Fibroblast of mammary gland (primary cell): ENCODE data around the gene DNAJC2.
A peak's percentile ranks its signal among the peaks of the same experiment; 100 is the strongest.
"Not testable (repeated sequence)": the region's sequence is repeated elsewhere in the genome, so short reads cannot be mapped to it uniquely, and the experiment has no call there.

Experiments
- DNase-seq: peaks from one replicate; pipeline ENCODE4 v3.0.0-alpha.2; 2010; ENCODE audit warnings: low read depth
- H3K4me3 ChIP-seq: 2 replicates; pipeline ENCODE4 v1.5.1; 2011; ENCODE audit warnings: low read depth, mild to moderate bottlenecking, low read length, moderate library complexity; ENCODE audit not compliant: control insufficient read depth
- TF ChIP-seq, protein P1 (sequence below): conservative IDR thresholded peaks from 2 replicates; pipeline ENCODE4 v1.5.1; 2011; ENCODE audit warnings: low read depth, low read length, inconsistent platforms; ENCODE audit not compliant: control insufficient read depth, insufficient read depth

The DNAJC2 gene

GRCh38 chr7:103293526-103293925 lies 51.0 kb downstream of the DNAJC2 start:
- no peak overlapping the region for H3K4me3 ChIP-seq
- DNase-seq: no peak
- TF ChIP-seq, protein P1, sequence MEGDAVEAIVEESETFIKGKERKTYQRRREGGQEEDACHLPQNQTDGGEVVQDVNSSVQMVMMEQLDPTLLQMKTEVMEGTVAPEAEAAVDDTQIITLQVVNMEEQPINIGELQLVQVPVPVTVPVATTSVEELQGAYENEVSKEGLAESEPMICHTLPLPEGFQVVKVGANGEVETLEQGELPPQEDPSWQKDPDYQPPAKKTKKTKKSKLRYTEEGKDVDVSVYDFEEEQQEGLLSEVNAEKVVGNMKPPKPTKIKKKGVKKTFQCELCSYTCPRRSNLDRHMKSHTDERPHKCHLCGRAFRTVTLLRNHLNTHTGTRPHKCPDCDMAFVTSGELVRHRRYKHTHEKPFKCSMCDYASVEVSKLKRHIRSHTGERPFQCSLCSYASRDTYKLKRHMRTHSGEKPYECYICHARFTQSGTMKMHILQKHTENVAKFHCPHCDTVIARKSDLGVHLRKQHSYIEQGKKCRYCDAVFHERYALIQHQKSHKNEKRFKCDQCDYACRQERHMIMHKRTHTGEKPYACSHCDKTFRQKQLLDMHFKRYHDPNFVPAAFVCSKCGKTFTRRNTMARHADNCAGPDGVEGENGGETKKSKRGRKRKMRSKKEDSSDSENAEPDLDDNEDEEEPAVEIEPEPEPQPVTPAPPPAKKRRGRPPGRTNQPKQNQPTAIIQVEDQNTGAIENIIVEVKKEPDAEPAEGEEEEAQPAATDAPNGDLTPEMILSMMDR: no peak

DNA sequence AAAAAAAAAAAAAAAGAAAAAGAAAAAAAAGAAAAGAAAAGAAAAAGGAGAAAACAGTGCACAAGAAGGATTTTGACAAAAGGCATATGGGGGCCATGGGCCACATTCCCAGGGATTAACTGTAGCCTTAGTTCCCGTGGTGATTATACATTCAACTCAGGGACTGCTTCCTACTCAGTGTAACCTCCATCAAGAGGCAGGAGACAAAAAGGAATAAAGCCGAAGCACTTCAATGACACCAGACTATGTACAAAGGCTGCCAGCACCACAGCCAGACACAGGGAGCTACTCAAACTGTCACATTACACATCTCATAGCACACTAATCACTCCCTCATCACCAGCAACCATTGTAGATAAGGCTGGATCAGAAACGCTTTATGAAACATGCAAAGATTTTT lies 52.4 kb downstream of the DNAJC2 start:
- no peak for DNase-seq
- no peak overlapping the region for H3K4me3 ChIP-seq
- TF ChIP-seq, protein P1: no peak

GRCh38 chr7:103282802-103283427 lies 61.7 kb downstream of the DNAJC2 start:
- not testable (repeated sequence) for DNase-seq, H3K4me3 ChIP-seq

DNA sequence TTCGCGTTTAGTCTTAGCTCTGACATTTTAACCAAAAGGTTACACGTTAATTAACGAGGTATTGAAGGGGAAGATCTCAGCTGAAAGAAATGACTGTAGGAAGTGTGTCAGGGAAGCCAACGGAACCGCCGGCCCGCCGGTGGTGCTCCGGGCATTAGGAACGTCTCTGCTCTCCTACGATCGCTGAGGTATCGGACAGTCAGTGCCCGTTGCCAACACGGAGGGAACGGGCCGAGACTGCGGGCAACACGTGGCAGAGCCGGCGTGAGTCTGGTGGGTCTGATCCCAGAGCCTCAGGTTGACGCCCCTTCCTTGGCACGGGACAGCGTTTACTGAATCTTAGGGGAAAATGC lies 63.8 kb downstream of the DNAJC2 start:
- DNase-seq: not testable (repeated sequence)
- H3K4me3 ChIP-seq: peak overlapping the region; percentile 58

GRCh38 chr7:103279963-103280802 lies 64.4 kb downstream of the DNAJC2 start:
- peak overlapping the region; percentile 58 for H3K4me3 ChIP-seq
- peak; percentile 48 for DNase-seq

- not testable (repeated sequence) for DNase-seq
- peak overlapping the region; percentile 58 for H3K4me3 ChIP-seq
Measured at GRCh38 chr7:103279636-103279962, 65.0 kb downstream of the DNAJC2 start.

GRCh38 chr7:103278195-103278594 lies 66.4 kb downstream of the DNAJC2 start:
- H3K4me3 ChIP-seq: not testable (repeated sequence)

GRCh38 chr7:103274867-103275266 lies 69.7 kb downstream of the DNAJC2 start:
- not testable (repeated sequence) for H3K4me3 ChIP-seq, DNase-seq

More at GRCh38 chr7:103278195-103278594, 66.4 kb downstream of the DNAJC2 start:
- not testable (repeated sequence) for DNase-seq

GRCh38 chr7:103273374-103273773 lies 71.2 kb downstream of the DNAJC2 start:
- not testable (repeated sequence) for H3K4me3 ChIP-seq, DNase-seq

DNA sequence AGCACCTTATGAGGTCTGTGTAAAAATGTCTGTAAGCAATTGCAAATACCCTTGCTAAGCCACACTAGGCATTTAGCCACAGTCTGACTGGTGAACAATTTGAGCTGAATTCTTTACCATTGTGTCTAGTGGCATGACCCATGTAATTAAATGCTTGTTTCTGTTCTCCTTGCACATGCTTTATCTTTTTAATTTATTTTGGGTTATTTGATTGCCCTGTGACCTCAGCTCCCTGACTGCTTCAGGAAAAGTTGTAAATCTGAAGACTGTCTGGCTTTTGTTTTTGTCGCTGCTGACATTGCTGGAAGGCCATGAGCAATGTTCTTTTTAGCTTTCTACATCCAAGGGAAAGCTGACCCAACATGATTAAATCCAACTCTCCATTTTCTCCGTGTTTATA lies 78.3 kb downstream of the DNAJC2 start:
- not testable (repeated sequence) for H3K4me3 ChIP-seq, DNase-seq

DNA sequence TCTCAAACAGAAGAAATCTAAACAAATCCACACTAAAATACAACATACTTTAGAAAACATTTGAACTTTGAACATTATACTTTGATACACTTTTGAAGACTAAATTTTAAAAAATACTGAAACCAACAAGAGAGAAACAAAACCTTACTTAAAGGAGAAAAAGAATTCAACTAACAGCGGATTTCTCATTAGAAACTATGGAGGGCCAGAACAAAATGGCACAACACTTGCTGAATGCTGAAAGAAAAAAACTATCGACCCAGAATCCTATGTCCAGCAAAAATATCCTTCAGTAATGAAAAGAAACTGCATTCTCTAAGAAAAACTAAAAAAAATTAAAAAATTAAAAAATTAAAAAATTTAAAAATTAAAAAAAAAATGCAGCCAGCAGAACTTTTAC lies 80.5 kb downstream of the DNAJC2 start:
- not testable (repeated sequence) for DNase-seq

More for the DNA sequence above, 80.5 kb downstream of the DNAJC2 start:
- not testable (repeated sequence) for H3K4me3 ChIP-seq
